IMR-90 (cell line): Measurements from ENCODE around the gene MRPL30. TPM values are rescaled to one million over a fixed set of nuclear protein-coding genes. Genes with fewer than 3 reads are reported as not detected.

Experiments used
- ATAC-seq: fragments of 200-7000 bp; cut with Tn5 transposase; 2 replicates; pipeline ENCODE4 v1.9.1; 2020; ENCODE audit warnings: low read depth, mild to moderate bottlenecking, moderate library complexity
- BruUV-seq: library from RNA; stranded (reverse); fragments of 400-500 nt; replicated peaks from 2 replicates; lab custom pipeline; 2021; lab: Mats Ljungman, UMichigan
- CTCF ChIA-PET: fragments of 300-600 bp; formaldehyde crosslinking; extraction: SDS; loops from one replicate; lab custom pipeline; 2021; ENCODE audit warnings: antibody characterized with exemption; lab: Yijun Ruan, JAX
- POLR2A ChIA-PET: fragments of 300-600 bp; sonication (Branson Sonifier 250); formaldehyde crosslinking; loops from one replicate; lab custom pipeline; 2022; ENCODE audit warnings: antibody characterized with exemption; ENCODE audit not compliant: unreplicated experiment; lab: Charles Lee
- DNase-seq: peaks from one replicate; pipeline ENCODE4 v3.0.0; 2013
- H2AFZ ChIP-seq: replicated peaks from 2 replicates; pipeline ENCODE3; 2013; ENCODE audit warnings: low read length, mild to moderate bottlenecking; ENCODE audit not compliant: poor library complexity
- H2AK5ac ChIP-seq: 2 replicates; pipeline ENCODE4 v1.6.1; 2013; ENCODE audit warnings: low read depth, low read length, inconsistent platforms
- H2AK9ac ChIP-seq: replicated peaks from 2 replicates; pipeline ENCODE3; 2013; ENCODE audit warnings: mild to moderate bottlenecking, low read depth, low read length, moderate library complexity; ENCODE audit not compliant: poor library complexity
- H2BK120ac ChIP-seq: 2 replicates; pipeline ENCODE4 v1.6.1; 2013; ENCODE audit warnings: low read depth, low read length, inconsistent platforms
- H2BK15ac ChIP-seq: 3 replicates; pipeline ENCODE4 v1.6.1; 2013; ENCODE audit warnings: low read depth, low read length, inconsistent platforms
- H2BK20ac ChIP-seq: 2 replicates; pipeline ENCODE4 v1.6.1; 2013; ENCODE audit warnings: low read depth, mild to moderate bottlenecking, inconsistent platforms, low read length, moderate library complexity
- H2BK5ac ChIP-seq: 2 replicates; pipeline ENCODE4 v1.6.1; 2013; ENCODE audit warnings: mild to moderate bottlenecking, low read depth, low read length, inconsistent platforms; ENCODE audit not compliant: poor library complexity, severe bottlenecking
- H3K14ac ChIP-seq: replicated peaks from 2 replicates; pipeline ENCODE4 v1.6.1; 2013; ENCODE audit warnings: low read depth, low read length, inconsistent platforms
- H3K18ac ChIP-seq: 2 replicates; pipeline ENCODE4 v1.6.1; 2013; ENCODE audit warnings: low read depth, low read length, control low read depth
- H3K23ac ChIP-seq: 2 replicates; pipeline ENCODE4 v1.6.1; 2013; ENCODE audit warnings: low read depth, low read length, inconsistent platforms
- H3K27ac ChIP-seq: 2 replicates; pipeline ENCODE4 v1.5.1; 2013; ENCODE audit warnings: mild to moderate bottlenecking, control low read depth, low read length; ENCODE audit not compliant: insufficient read depth
- H3K27me3 ChIP-seq: 2 replicates; pipeline ENCODE4 v1.6.1; 2013; ENCODE audit warnings: low read length; ENCODE audit not compliant: control insufficient read depth, insufficient read depth
- H3K36me3 ChIP-seq: 2 replicates; pipeline ENCODE4 v1.6.1; 2013; ENCODE audit warnings: low read length, mixed read lengths; ENCODE audit not compliant: control insufficient read depth, insufficient read depth
- H3K4ac ChIP-seq: 2 replicates; pipeline ENCODE4 v1.6.1; 2013; ENCODE audit warnings: low read depth, low read length, inconsistent platforms
- H3K4me1 ChIP-seq: 2 replicates; pipeline ENCODE4 v1.6.1; 2013; ENCODE audit warnings: low read length, mixed read lengths; ENCODE audit not compliant: control insufficient read depth, insufficient read depth
- H3K4me2 ChIP-seq: 2 replicates; pipeline ENCODE4 v1.6.1; 2013; ENCODE audit warnings: low read depth, mild to moderate bottlenecking, control low read depth, low read length, moderate library complexity
- H3K4me3 ChIP-seq: 2 replicates; pipeline ENCODE4 v1.5.1; 2013; ENCODE audit warnings: low read depth, mild to moderate bottlenecking, control low read depth, low read length, moderate library complexity; ENCODE audit not compliant: insufficient read depth
- H3K56ac ChIP-seq: 2 replicates; pipeline ENCODE4 v1.6.1; 2013; ENCODE audit warnings: low read length, inconsistent platforms; ENCODE audit not compliant: insufficient read depth; ENCODE audit errors: extremely low read depth
- H3K79me1 ChIP-seq, 2 experiments: 2 replicates each; pipeline ENCODE4 v1.6.1; 2013; ENCODE audit warnings: low read length in 2 of 2, inconsistent platforms in 1 of 2, low read depth in 1 of 2
- H3K9ac ChIP-seq: 2 replicates; pipeline ENCODE4 v1.6.1; 2013; ENCODE audit warnings: low read depth, low read length, control low read depth
- H3K9me1 ChIP-seq: 2 replicates; pipeline ENCODE4 v1.6.1; 2013; ENCODE audit warnings: low read length, inconsistent platforms; ENCODE audit not compliant: insufficient read depth
- H3K9me3 ChIP-seq: 2 replicates; pipeline ENCODE4 v1.6.1; 2013; ENCODE audit warnings: low read length; ENCODE audit not compliant: control insufficient read depth, insufficient read depth
- H4K20me1 ChIP-seq: 2 replicates; pipeline ENCODE4 v1.6.1; 2013; ENCODE audit warnings: low read length, inconsistent platforms; ENCODE audit not compliant: insufficient read depth
- H4K5ac ChIP-seq: 2 replicates; pipeline ENCODE4 v1.6.1; 2013; ENCODE audit warnings: mild to moderate bottlenecking, low read depth, low read length, control low read depth
- H4K8ac ChIP-seq, 2 experiments: 2 replicates each; pipeline ENCODE4 v1.6.1; 2013; ENCODE audit warnings: low read depth in 2 of 2, low read length in 2 of 2, control low read depth in 1 of 2, inconsistent platforms in 1 of 2
- H4K91ac ChIP-seq: 2 replicates; pipeline ENCODE4 v1.6.1; 2013; ENCODE audit warnings: low read depth, low read length, inconsistent platforms; ENCODE audit not compliant: insufficient read depth
- BHLHE40 ChIP-seq: fragments of 150-350 bp; IDR thresholded peaks from 2 replicates; pipeline ENCODE4 v1.6.1; 2016; ENCODE audit warnings: mild to moderate bottlenecking, low read depth, low read length
- CEBPB ChIP-seq: IDR thresholded peaks from 2 replicates; pipeline ENCODE4 v1.6.1; 2012; ENCODE audit warnings: low read depth, low read length, improper control_type of control experiment
- FOS ChIP-seq: fragments of 150-350 bp; IDR thresholded peaks from 2 replicates; pipeline ENCODE4 v1.6.1; 2016; ENCODE audit warnings: low read depth, low read length
- MAFK ChIP-seq: IDR thresholded peaks from 2 replicates; pipeline ENCODE4 v1.6.1; 2012; ENCODE audit warnings: low read depth, low read length, improper control_type of control experiment
- MAZ ChIP-seq: IDR thresholded peaks from 2 replicates; pipeline ENCODE4 v1.6.1; 2012; ENCODE audit warnings: low read depth, mild to moderate bottlenecking, low read length, improper control_type of control experiment, moderate library complexity, borderline replicate concordance
- MXI1 ChIP-seq: IDR thresholded peaks from 2 replicates; pipeline ENCODE4 v1.6.1; 2012; ENCODE audit warnings: low read depth, mild to moderate bottlenecking, low read length, moderate library complexity, borderline replicate concordance
- NFE2L2 ChIP-seq: fragments of 150-350 bp; IDR thresholded peaks from 2 replicates; pipeline ENCODE4 v1.6.1; 2016; ENCODE audit warnings: low read depth, mild to moderate bottlenecking, low read length
- POLR2A ChIP-seq: IDR thresholded peaks from 2 replicates; pipeline ENCODE4 v1.6.1; 2012; ENCODE audit warnings: mild to moderate bottlenecking, low read depth, low read length
- RAD21 ChIP-seq: IDR thresholded peaks from 2 replicates; pipeline ENCODE4 v1.6.1; 2012; ENCODE audit warnings: low read length, improper control_type of control experiment
- RCOR1 ChIP-seq: IDR thresholded peaks from 2 replicates; pipeline ENCODE4 v1.6.1; 2012; ENCODE audit warnings: mild to moderate bottlenecking, low read length, improper control_type of control experiment; ENCODE audit not compliant: insufficient replicate concordance
- RFX5 ChIP-seq: IDR thresholded peaks from 2 replicates; pipeline ENCODE4 v1.8.0; 2012; ENCODE audit warnings: low read depth, mild to moderate bottlenecking, low read length, moderate library complexity
- SMC3 ChIP-seq: fragments of 150-350 bp; IDR thresholded peaks from 2 replicates; pipeline ENCODE4 v1.6.1; 2016; ENCODE audit warnings: low read depth, mild to moderate bottlenecking, antibody characterized with exemption, low read length, moderate library complexity
- USF2 ChIP-seq: fragments of 150-350 bp; IDR thresholded peaks from 2 replicates; pipeline ENCODE4 v1.6.1; 2017; ENCODE audit warnings: mild to moderate bottlenecking, antibody characterized with exemption, low read length, low read depth
- WGBS, 2 experiments: methylation state at CpG; one replicate each; pipeline versions ENCODE4 v1.1.5 to v1.1.7; 2013; ENCODE audit warnings: missing lambda C conversion rate in 2 of 2; ENCODE audit not compliant: insufficient read length in 1 of 2; ENCODE audit errors: extremely low coverage in 2 of 2; 5-methylcytosine and 5-hydroxymethylcytosine counted together
- dilution Hi-C: fragments of 300-500 bp; cut with HindIII; formaldehyde crosslinking; loops from one replicate; pipeline ENCODE4 v1.14.3; 2018; ENCODE audit warnings: low sequenced_read_pairs; ENCODE audit not compliant: unreplicated experiment
- in situ Hi-C: fragments of 300-500 bp; cut with MboI; formaldehyde crosslinking; loops from 3 replicates; pipeline ENCODE4 v1.14.3; 2019; ENCODE audit warnings: low sequenced_read_pairs, inconsistent platforms, mixed read lengths
- intact Hi-C: fragments of 100-400 bp; cut with micrococcal nuclease; formaldehyde crosslinking; loops from 2 replicates; pipeline ENCODE4 v1.10.0; 2022
- polyA plus RNA-seq, 3 experiments: library from polyadenylated mRNA; depleted of rRNA; stranded (reverse); fragments of >200 nt; gene quantifications; 2 replicates each; pipeline ENCODE4 v1.2.3, GENCODE V29; 2012; ENCODE audit warnings: low replicate concordance in 1 of 3
- total RNA-seq: library from RNA; depleted of rRNA; stranded (reverse); fragments of >200 nt; gene quantifications from 2 replicates; pipeline ENCODE4 v1.2.3, GENCODE V29; 2012
- TF ChIP-seq, protein P1 (sequence below): conservative IDR thresholded peaks from 2 replicates; pipeline ENCODE4 v1.5.1; 2012; ENCODE audit warnings: mild to moderate bottlenecking, low read depth, low read length, improper control_type of control experiment

Gene MRPL30
- total and polyA plus RNA-seq, 2 of the 4 experiments (the other 2 are of a cell fraction): 18.7 to 34.8 TPM

DNA sequence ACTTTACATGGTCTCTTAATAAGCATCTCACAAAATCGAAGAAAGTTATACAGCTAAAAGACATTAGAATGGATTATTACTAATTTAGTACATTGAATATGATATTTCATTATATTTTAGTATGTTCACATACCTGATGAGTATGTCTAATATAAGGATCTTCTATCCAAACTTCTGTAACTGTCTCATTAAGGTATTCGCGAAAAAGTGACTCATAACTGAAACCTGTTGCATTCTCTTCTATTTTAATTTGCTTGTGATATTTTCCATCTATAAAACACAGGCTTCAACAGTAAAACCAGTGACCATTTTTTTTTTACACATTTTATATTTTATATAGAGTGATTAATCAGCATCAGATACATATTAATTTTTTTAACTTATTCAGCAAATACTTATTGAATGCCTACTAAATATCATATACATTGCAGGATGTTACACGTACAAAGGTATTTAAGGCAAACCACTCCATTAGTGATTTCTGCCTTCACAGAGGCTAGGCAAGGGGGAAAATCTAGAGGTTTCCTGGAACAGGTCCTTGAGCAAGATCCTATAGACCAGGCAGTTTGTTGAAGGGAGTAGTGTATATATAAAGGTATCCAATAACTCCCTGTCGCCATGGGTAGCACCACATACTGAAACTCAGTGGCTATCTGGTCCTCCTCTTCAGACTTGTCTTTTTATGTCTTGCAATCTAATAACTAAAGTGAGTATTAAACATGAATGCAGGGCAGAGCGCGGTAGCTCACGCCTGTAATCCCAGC lies 9.4 kb upstream of the MRPL30 start:
- H3K56ac ChIP-seq: no peak overlapping the region
- in situ Hi-C loops: loop anchor here (25.0 kb wide), 1 partner anchor 1091 kb away; no protein-coding TSS in a partner anchor
- peaks cover 15% of the 10 kb centered on the region for H3K36me3 ChIP-seq
- H3K27ac ChIP-seq: no peak overlapping the region
- no peak overlapping the region for H3K23ac ChIP-seq
- DNase-seq: no peak
- ChIA-PET CTCF (interaction anchor here (0.6 kb wide), 1 partner anchor 1191 kb away, joined by 4 read pairs; no protein-coding TSS in a partner anchor), POLR2A (no interaction called here)
- H3K9me3 ChIP-seq: no peaks in the 10 kb centered on the region
- no peak overlapping the region for H3K4ac ChIP-seq
- H3K14ac ChIP-seq: no peak overlapping the region
- dilution Hi-C loops: no loop called here
- WGBS, 2 experiments: no CpG with 5 or more reads among the region's 8 CpGs
- H2BK5ac ChIP-seq: no peak overlapping the region
- H3K4me3 ChIP-seq: no peak overlapping the region
- no peak overlapping the region for H2AFZ ChIP-seq
- no peak overlapping the region for H3K18ac ChIP-seq
- H2BK120ac ChIP-seq: no peak overlapping the region
- H3K9ac ChIP-seq: no peak overlapping the region
- intact Hi-C loops: no loop called here
- no TSS peak for BruUV-seq
- no peaks in the 10 kb centered on the region for H4K20me1 ChIP-seq
- no peaks in the 10 kb centered on the region for H3K27me3 ChIP-seq
- H4K8ac ChIP-seq: no peak overlapping the region
- no peaks in the 10 kb centered on the region for H3K9me1 ChIP-seq
- no peak overlapping the region for H2AK9ac ChIP-seq
- ATAC-seq: no peak
- H3K79me1 ChIP-seq: peaks cover 3 to 8% of the 10 kb centered on the region in 2 experiments; a peak in 2 of 4 replicates
- H4K91ac ChIP-seq: no peak overlapping the region
- no peak overlapping the region for H2BK20ac ChIP-seq
- no peak overlapping the region for H4K5ac ChIP-seq
- H3K4me2 ChIP-seq: no peak overlapping the region
- no peak overlapping the region for H2AK5ac ChIP-seq
- H3K4me1 ChIP-seq: no peaks in the 10 kb centered on the region
- no peak overlapping the region for H2BK15ac ChIP-seq
- no peak for TF ChIP-seq USF2
- TF ChIP-seq FOS: no peak
- no peak for TF ChIP-seq MAZ
- TF ChIP-seq RAD21: no peak
- TF ChIP-seq MXI1: no peak
- no peak for TF ChIP-seq CEBPB
- no peak for TF ChIP-seq MAFK
- TF ChIP-seq POLR2A: no peak
- no peak for TF ChIP-seq RFX5
- TF ChIP-seq BHLHE40: no peak
- TF ChIP-seq RCOR1: no peak
- TF ChIP-seq, protein P1, sequence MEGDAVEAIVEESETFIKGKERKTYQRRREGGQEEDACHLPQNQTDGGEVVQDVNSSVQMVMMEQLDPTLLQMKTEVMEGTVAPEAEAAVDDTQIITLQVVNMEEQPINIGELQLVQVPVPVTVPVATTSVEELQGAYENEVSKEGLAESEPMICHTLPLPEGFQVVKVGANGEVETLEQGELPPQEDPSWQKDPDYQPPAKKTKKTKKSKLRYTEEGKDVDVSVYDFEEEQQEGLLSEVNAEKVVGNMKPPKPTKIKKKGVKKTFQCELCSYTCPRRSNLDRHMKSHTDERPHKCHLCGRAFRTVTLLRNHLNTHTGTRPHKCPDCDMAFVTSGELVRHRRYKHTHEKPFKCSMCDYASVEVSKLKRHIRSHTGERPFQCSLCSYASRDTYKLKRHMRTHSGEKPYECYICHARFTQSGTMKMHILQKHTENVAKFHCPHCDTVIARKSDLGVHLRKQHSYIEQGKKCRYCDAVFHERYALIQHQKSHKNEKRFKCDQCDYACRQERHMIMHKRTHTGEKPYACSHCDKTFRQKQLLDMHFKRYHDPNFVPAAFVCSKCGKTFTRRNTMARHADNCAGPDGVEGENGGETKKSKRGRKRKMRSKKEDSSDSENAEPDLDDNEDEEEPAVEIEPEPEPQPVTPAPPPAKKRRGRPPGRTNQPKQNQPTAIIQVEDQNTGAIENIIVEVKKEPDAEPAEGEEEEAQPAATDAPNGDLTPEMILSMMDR: no peak
- no peak for TF ChIP-seq SMC3
- TF ChIP-seq NFE2L2: no peak
